Measurements from ENCODE around the gene PRAF2.

Gene PRAF2

DNA sequence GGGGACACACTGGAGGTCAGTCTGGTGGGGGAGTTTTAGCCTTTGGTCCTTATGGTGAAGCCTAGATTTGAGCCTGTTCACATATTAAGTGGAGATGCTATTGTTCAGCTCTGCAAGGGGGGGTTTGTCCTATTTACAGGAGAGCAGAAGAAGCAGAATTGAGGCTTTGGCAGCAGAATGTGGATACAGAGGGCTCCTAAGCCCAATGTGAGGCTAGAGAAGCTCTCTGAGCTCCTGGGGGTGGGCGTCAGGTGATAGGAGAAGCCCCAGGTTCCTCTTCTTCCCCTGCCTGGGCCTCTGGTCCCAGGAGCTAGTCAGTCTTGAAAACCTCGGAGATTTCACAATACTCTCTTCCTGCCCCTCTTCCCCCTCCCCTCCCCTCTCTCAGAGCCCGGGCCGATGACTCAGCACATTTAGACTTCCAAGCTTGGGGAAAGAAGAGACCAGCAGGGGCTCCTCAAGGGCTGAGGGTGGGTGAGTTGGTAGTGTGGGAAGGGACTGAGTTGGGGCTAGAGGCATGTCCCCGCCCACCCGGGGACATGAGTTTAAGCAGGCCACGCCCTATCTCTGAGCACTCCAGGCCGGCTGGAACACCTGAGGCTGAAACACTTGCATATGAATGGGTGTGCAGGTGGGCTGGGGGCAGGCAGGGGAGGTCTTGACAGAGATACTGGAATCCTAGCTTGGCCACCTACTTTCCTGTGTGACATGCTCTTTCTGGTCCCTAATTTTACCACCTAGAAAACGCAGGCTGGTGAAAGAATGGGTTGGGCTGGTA lies 34.0 kb downstream of the PRAF2 start:
- Histone ChIP-seq H3K4me3 (ENCODE audit: low read length) (peak overlapping the region; percentile 95), H3K9ac (ENCODE audit: low read depth, low read length) (peak overlapping the region; percentile 95; the same call in 1 of the 2 replicates), H3K4me1 (ENCODE audit: insufficient read depth, low read length) (peaks cover 6% of the 10 kb centered on the region), H3K9me3 (ENCODE audit: insufficient read depth, low read depth, low read length) (no peaks in the 10 kb centered on the region), H3K27ac (ENCODE audit: low read length) (peak overlapping the region; percentile 89), H3K36me3 (ENCODE audit: insufficient read depth, low read depth, low read length) (peaks cover 37% of the 10 kb centered on the region), H3K27me3 (ENCODE audit: insufficient read depth, low read length) (no peaks in the 10 kb centered on the region)

DNA sequence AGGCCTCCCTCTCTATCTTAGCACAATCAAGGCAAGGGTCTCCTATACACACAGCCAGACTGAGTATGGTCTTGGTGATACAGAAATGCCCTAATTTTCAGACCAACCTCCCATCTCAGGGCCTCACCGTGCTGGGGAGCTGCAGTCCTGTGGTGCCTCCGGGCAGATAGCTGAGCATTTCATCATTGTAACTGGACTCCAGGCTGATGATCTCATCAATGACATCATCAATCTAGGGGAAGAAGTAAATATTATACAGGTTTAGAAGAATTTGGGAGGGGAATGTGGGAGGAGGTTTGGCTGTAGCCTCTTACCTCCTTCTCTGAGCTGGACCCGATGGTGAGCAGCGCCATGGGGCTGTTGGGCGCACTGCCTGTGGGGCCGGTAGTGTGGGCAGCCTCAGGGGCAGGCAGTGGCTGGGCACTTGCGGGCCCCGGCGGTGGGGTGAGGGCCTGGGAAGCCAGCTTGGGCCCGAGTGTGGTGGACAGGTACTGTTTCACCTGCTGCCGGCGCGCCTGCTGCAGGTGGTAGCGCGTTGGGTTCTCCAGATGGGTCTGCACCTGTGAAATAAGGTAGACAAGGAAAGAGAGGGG lies 35.8 kb downstream of the PRAF2 start:
- H3K27ac ChIP-seq (ENCODE audit: low read length): no peak overlapping the region
- no peak overlapping the region for H3K9ac ChIP-seq (ENCODE audit: low read depth, low read length)
- H3K4me1 ChIP-seq (ENCODE audit: insufficient read depth, low read length): peaks cover 6% of the 10 kb centered on the region
- H3K9me3 ChIP-seq (ENCODE audit: insufficient read depth, low read depth, low read length): no peaks in the 10 kb centered on the region
- H3K36me3 ChIP-seq (ENCODE audit: insufficient read depth, low read depth, low read length): peaks cover 55% of the 10 kb centered on the region
- no peaks in the 10 kb centered on the region for H3K27me3 ChIP-seq (ENCODE audit: insufficient read depth, low read length)
- no peak overlapping the region for H3K4me3 ChIP-seq (ENCODE audit: low read length)

DNA sequence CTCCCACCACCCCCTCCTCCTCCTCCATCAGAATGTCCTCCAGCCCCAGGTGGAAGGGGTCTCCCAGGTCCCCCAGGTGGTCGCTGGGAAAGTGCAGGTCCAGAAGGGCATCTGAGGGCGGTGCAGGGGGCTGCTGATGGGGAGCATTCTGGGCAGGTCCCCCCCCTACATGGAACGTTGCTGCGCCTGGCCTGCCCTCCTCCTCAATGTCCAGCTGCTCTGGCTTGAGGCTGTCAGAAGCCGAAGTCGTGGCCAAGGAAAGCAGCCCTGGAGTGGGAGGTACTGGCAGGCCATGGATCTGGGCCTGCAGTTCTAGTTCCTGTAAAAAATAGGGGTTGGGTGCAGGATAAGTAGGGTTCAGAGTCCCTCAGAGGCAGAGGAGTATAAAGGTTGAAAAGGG lies 43.5 kb downstream of the PRAF2 start:
- H3K27me3 ChIP-seq (ENCODE audit: insufficient read depth, low read length): no peaks in the 10 kb centered on the region
- H3K4me3 ChIP-seq (ENCODE audit: low read length): no peak overlapping the region
- H3K27ac ChIP-seq (ENCODE audit: low read length): no peak overlapping the region
- H3K36me3 ChIP-seq (ENCODE audit: insufficient read depth, low read depth, low read length): peaks cover 63% of the 10 kb centered on the region
- H3K9me3 ChIP-seq (ENCODE audit: insufficient read depth, low read depth, low read length): no peaks in the 10 kb centered on the region
- H3K9ac ChIP-seq (ENCODE audit: low read depth, low read length): no peak overlapping the region
- no peaks in the 10 kb centered on the region for H3K4me1 ChIP-seq (ENCODE audit: insufficient read depth, low read length)

DNA sequence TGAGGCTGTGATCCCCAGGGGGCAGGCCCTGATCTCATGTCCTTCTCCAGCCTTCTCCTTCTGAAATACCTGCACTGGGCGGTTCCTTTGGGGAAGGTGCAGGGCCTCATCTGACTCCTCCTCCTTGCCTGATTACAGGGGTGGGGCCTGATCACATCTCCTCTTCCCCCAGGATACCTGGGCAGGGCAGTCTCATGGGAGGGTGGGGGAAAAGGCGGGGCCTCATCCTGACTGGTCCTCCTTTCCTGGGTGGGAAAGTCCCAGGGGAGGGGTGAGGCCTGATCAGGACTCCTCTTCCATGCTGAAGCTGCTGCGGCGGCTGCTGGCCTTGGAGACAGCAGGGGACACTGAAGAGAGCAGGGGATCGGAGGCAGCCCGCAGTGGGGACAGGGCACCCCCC lies 43.9 kb downstream of the PRAF2 start:
- Histone ChIP-seq H3K27ac (ENCODE audit: low read length) (no peak overlapping the region), H3K9ac (ENCODE audit: low read depth, low read length) (no peak overlapping the region), H3K4me1 (ENCODE audit: insufficient read depth, low read length) (no peaks in the 10 kb centered on the region), H3K4me3 (ENCODE audit: low read length) (no peak overlapping the region), H3K27me3 (ENCODE audit: insufficient read depth, low read length) (no peaks in the 10 kb centered on the region), H3K9me3 (ENCODE audit: insufficient read depth, low read depth, low read length) (no peaks in the 10 kb centered on the region), H3K36me3 (ENCODE audit: insufficient read depth, low read depth, low read length) (peaks cover 62% of the 10 kb centered on the region)
